AG09319 (cell line): ENCODE results near the gene PRR7.

ENCODE experiments used
- DNase-seq: peaks from one replicate; pipeline ENCODE4 v3.0.0-alpha.2; 2010; ENCODE audit warnings: low read depth; ENCODE audit errors: extremely low read depth
- CTCF ChIP-seq: IDR thresholded peaks from 2 replicates; pipeline ENCODE4 v1.5.1; 2011; ENCODE audit warnings: low read depth, mild to moderate bottlenecking, inconsistent platforms, low read length, moderate library complexity

Gene PRR7

GRCh38 chr5:177456591-177456964 lies 10.0 kb downstream of the PRR7 start:
- DNase-seq = no peak
- no peak for TF ChIP-seq CTCF

GRCh38 chr5:177456976-177457851 lies 10.6 kb downstream of the PRR7 start:
- peak; percentile 52 for TF ChIP-seq CTCF
- DNase-seq = peak; percentile 93

GRCh38 chr5:177457852-177458681 lies 11.5 kb downstream of the PRR7 start:
- no peak for DNase-seq
- TF ChIP-seq CTCF = no peak

- TF ChIP-seq CTCF = no peak
- DNase-seq = no peak
Observed at GRCh38 chr5:177458912-177459350, 12.3 kb downstream of the PRR7 start.

- no peak for TF ChIP-seq CTCF
- no peak for DNase-seq
Observed at GRCh38 chr5:177459357-177459756, 12.7 kb downstream of the PRR7 start.

GRCh38 chr5:177459819-177460628 lies 13.4 kb downstream of the PRR7 start:
- TF ChIP-seq CTCF = no peak
- no peak for DNase-seq
